Hepatocyte (in vitro differentiated cells): ENCODE measurements around the gene CAV2. TPM values are rescaled to one million over a fixed set of nuclear protein-coding genes. Genes with fewer than 3 reads are reported as not detected.

Experiments
- DNase-seq: peaks from one replicate; pipeline ENCODE4 v3.0.0-alpha.2; 2016; ENCODE audit warnings: low spot score
- H2AFZ ChIP-seq: fragments of 200-600 bp; sonication (generic); 2 replicates; pipeline ENCODE4 v1.6.0; 2016; ENCODE audit warnings: antibody characterized with exemption, mild to moderate bottlenecking
- H3K27ac ChIP-seq: fragments of 200-600 bp; sonication (generic); 2 replicates; pipeline ENCODE4 v1.5.1; 2016; ENCODE audit warnings: mild to moderate bottlenecking
- H3K27me3 ChIP-seq: fragments of 200-600 bp; sonication (generic); 2 replicates; pipeline ENCODE4 v1.6.1; 2016
- H3K36me3 ChIP-seq: fragments of 200-600 bp; sonication (generic); replicated peaks from 2 replicates; pipeline ENCODE4 v1.5.1; 2016; ENCODE audit warnings: low read depth; ENCODE audit not compliant: insufficient read depth
- H3K4me1 ChIP-seq: fragments of 200-600 bp; sonication (generic); 2 replicates; pipeline ENCODE4 v1.5.1; 2016; ENCODE audit warnings: mild to moderate bottlenecking, moderate library complexity; ENCODE audit not compliant: insufficient read depth
- H3K4me2 ChIP-seq: fragments of 200-600 bp; sonication (generic); 2 replicates; pipeline ENCODE4 v1.6.0; 2016
- H3K4me3 ChIP-seq: fragments of 200-600 bp; sonication (generic); 2 replicates; pipeline ENCODE4 v1.5.1; 2016; ENCODE audit warnings: mild to moderate bottlenecking
- H3K79me2 ChIP-seq: fragments of 200-600 bp; sonication (generic); 2 replicates; pipeline ENCODE4 v1.6.0; 2017; ENCODE audit warnings: mild to moderate bottlenecking
- H3K9me2 ChIP-seq: fragments of 200-600 bp; sonication (generic); replicated peaks from 2 replicates; pipeline ENCODE4 v1.6.0; 2017; ENCODE audit warnings: mild to moderate bottlenecking; ENCODE audit not compliant: insufficient read depth
- H3K9me3 ChIP-seq: fragments of 200-600 bp; sonication (generic); 2 replicates; pipeline ENCODE4 v1.5.1; 2016; ENCODE audit warnings: low read depth, mild to moderate bottlenecking
- H4K20me1 ChIP-seq: fragments of 200-600 bp; sonication (generic); 2 replicates; pipeline ENCODE4 v1.6.0; 2016; ENCODE audit warnings: mild to moderate bottlenecking; ENCODE audit not compliant: insufficient read depth, poor library complexity, severe bottlenecking
- EZH2 ChIP-seq: fragments of 200-600 bp; sonication (generic); IDR thresholded peaks from 2 replicates; pipeline ENCODE4 v1.6.1; 2016; ENCODE audit warnings: antibody characterized with exemption, mild to moderate bottlenecking, borderline replicate concordance
- EZH2phosphoT487 ChIP-seq: fragments of 200-600 bp; sonication (generic); IDR thresholded peaks from one replicate; pipeline ENCODE4 v1.6.1; 2018; ENCODE audit warnings: antibody characterized with exemption, mild to moderate bottlenecking, low read depth, moderate library complexity; ENCODE audit not compliant: unreplicated experiment, severe bottlenecking
- WGBS: methylation state at CpG from one replicate; pipeline ENCODE4 v1.1.6; 2016; ENCODE audit warnings: low lambda C conversion rate; ENCODE audit errors: missing lambda C conversion rate; 5-methylcytosine and 5-hydroxymethylcytosine counted together
- polyA plus RNA-seq: library from polyadenylated mRNA; unstranded; fragments of >200 nt; fragmentation: Nextera tagmentation; extraction: Ambion mirVana; gene quantifications from 2 replicates; pipeline ENCODE4 v1.2.1, GENCODE V29; 2016
- total RNA-seq: library from RNA; depleted of rRNA; stranded (reverse); fragments of >200 nt; gene quantifications from 2 replicates; pipeline ENCODE4 v1.2.3, GENCODE V29; 2014
- TF ChIP-seq, protein P1 (sequence below): fragments of 200-600 bp; sonication (generic); IDR thresholded peaks from 2 replicates; pipeline ENCODE4 v1.5.1; 2016; ENCODE audit warnings: antibody characterized with exemption, mild to moderate bottlenecking; ENCODE audit not compliant: poor library complexity

The CAV2 gene
- total and polyA plus RNA-seq, 2 experiments from 2014 or later: 49.2 to 53.0 TPM

DNA sequence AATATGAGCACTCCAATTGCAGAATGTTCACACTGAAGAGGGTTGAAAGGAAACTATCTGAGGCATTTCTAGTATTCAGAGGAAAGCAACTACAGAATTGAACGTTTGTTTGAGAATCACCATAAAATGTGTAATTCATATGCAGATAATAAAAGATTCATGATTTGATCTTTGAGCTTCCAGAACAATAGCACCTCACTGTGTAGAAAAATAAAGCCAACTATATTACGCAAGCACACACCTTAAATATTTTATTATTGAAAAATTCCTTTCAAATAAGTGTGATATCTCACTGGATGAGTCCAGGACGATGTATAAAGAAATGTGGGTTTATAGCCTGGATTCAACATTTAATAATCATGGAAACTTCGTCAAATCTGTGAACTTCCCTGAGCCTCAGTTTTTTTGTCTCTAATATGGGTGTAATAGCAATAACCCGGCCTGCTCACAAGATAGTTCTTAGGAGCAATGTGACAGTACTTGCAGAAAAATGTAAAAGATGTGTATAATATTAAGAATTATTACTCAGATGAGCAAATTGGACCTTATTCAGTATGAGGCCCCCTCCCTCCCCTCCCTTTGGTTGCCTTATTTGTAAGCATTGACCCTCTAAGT, 11.5 kb upstream of the CAV2 start:
- Histone ChIP-seq H3K4me1 (no peaks in the 10 kb centered on the region), H3K27me3 (no peaks in the 10 kb centered on the region), H3K36me3 (no peaks in the 10 kb centered on the region), H3K79me2 (no peaks in the 10 kb centered on the region), H2AFZ (no peak overlapping the region), H3K4me2 (no peak overlapping the region), H3K9me3 (no peaks in the 10 kb centered on the region), H3K4me3 (no peak overlapping the region), H4K20me1 (no peaks in the 10 kb centered on the region), H3K27ac (no peak overlapping the region), H3K9me2 (no peaks in the 10 kb centered on the region)
- DNase-seq: no peak
- 88% methylated on average over 5 of the region's 5 CpGs for WGBS
- TF ChIP-seq, protein P1, sequence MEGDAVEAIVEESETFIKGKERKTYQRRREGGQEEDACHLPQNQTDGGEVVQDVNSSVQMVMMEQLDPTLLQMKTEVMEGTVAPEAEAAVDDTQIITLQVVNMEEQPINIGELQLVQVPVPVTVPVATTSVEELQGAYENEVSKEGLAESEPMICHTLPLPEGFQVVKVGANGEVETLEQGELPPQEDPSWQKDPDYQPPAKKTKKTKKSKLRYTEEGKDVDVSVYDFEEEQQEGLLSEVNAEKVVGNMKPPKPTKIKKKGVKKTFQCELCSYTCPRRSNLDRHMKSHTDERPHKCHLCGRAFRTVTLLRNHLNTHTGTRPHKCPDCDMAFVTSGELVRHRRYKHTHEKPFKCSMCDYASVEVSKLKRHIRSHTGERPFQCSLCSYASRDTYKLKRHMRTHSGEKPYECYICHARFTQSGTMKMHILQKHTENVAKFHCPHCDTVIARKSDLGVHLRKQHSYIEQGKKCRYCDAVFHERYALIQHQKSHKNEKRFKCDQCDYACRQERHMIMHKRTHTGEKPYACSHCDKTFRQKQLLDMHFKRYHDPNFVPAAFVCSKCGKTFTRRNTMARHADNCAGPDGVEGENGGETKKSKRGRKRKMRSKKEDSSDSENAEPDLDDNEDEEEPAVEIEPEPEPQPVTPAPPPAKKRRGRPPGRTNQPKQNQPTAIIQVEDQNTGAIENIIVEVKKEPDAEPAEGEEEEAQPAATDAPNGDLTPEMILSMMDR: no peak
- TF ChIP-seq EZH2phosphoT487: no peak
- TF ChIP-seq EZH2: no peak

DNA sequence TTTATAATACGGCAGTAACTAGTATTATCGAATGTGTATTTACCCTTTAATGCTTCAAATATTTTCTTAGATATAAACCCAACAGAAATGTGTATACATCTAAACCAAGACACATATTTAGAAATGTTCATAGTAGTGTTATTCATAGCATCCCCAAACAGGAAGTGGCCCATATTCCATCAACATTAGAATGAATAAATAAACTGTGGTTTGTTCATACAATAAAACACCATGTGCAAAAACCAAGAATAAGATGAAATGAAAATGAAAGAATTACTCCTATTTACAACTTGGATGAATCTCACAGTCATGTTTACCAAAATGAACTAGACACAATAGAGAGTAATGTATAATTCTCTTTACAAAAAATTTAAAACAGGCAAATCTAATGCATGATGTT, 9.2 kb upstream of the CAV2 start:
- Histone ChIP-seq H3K4me2 (no peak overlapping the region), H3K27ac (no peak overlapping the region), H3K79me2 (no peaks in the 10 kb centered on the region), H3K9me2 (no peaks in the 10 kb centered on the region), H3K36me3 (no peaks in the 10 kb centered on the region), H3K4me3 (no peak overlapping the region), H3K27me3 (no peaks in the 10 kb centered on the region), H3K9me3 (no peaks in the 10 kb centered on the region), H3K4me1 (no peaks in the 10 kb centered on the region), H4K20me1 (no peaks in the 10 kb centered on the region), H2AFZ (no peak overlapping the region)
- WGBS: 84% methylated on average over 2 of the region's 2 CpGs
- no peak for DNase-seq
- TF ChIP-seq EZH2phosphoT487: no peak
- TF ChIP-seq, protein P1: no peak
- no peak for TF ChIP-seq EZH2

DNA sequence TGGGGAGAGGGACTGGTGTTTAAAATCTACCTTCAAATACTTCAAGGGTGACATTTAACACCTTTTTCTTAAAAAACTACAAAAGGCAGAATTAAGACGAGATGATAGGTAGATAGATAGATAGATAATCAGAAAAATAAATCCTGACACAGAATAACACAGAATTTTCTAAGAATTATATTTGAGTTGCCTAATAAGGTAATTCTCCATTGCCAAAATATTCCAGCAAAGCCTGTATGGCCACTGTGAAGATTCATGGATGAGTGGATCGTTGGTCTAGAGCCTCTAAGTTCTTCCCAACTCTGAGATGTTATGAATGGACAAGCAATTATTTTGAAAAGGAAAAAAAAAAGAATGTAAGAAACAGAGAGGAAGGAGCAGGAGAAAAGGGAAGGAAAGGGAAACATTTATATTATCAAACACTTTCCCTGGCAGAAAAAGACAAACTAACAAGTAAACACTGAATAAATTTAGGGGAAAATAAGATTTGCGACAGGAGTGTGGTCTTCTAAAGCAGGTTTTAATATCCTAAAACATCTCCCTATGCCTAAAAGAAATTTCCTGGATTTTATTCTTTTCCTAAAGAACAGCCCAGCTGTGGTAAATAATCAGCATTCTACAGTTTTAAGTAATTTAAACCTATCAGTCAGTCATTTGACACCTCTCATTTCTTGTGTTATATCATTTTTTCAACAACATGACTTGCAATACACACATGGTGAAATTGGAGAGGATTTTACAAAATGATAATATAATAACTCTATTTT, 7.5 kb upstream of the CAV2 start:
- H3K27me3 ChIP-seq: no peaks in the 10 kb centered on the region
- no peaks in the 10 kb centered on the region for H3K4me1 ChIP-seq
- no peaks in the 10 kb centered on the region for H3K9me2 ChIP-seq
- H3K4me3 ChIP-seq: no peak overlapping the region
- no peaks in the 10 kb centered on the region for H4K20me1 ChIP-seq
- WGBS: 61% methylated on average over 3 of the region's 3 CpGs
- H2AFZ ChIP-seq: no peak overlapping the region
- no peak overlapping the region for H3K27ac ChIP-seq
- no peaks in the 10 kb centered on the region for H3K9me3 ChIP-seq
- TF ChIP-seq, protein P1: no peak
- TF ChIP-seq EZH2phosphoT487 (no peak), EZH2 (no peak)
- no peak for DNase-seq
- H3K36me3 ChIP-seq: no peaks in the 10 kb centered on the region
- H3K4me2 ChIP-seq: no peak overlapping the region
- H3K79me2 ChIP-seq: no peaks in the 10 kb centered on the region
